Measurements from ENCODE around the gene ATP8B2. TPM values are rescaled to one million over a fixed set of nuclear protein-coding genes. Genes with fewer than 3 reads are reported as not detected.

Gene ATP8B2
- total and polyA plus RNA-seq, 10 of the 15 experiments (the other 5 are each of a cell fraction or from before 2014, with no cell fraction given) = 0.44 to 61.8 (median 15.0) TPM

GRCh38 chr1:154313066-154313356 lies 12.3 kb upstream of the ATP8B2 start:
- H3K9ac ChIP-seq (ENCODE audit: control insufficient read depth, insufficient read depth, low read length) = no peak overlapping the region
- ChIA-PET SMC1A (ENCODE audit: uncharacterized antibody, unreplicated experiment) (interaction anchor here (1.2 kb wide), 1 partner anchor 57 kb away, joined by 3 read pairs; no protein-coding TSS in a partner anchor), CTCF (interaction anchor here (1.2 to 5.4 kb wide), 2 partner anchors 17 to 22 kb away, joined by 4 to 24 read pairs; no protein-coding TSS in a partner anchor)

More at GRCh38 chr1:154313066-154313356, 12.3 kb upstream of the ATP8B2 start:
- no TSS peak for BruUV-seq (replicated peaks)
- FAIRE-seq (no peak), ATAC-seq (no peak), DNase-seq (ENCODE audit: low read depth, low spot score) (no peak)
- ChIA-PET RAD21 (ENCODE audit: unreplicated experiment) (no interaction called here), POLR2A (interaction anchor here (0.6 kb wide), 1 partner anchor 17 kb away, joined by 4 read pairs; no protein-coding TSS in a partner anchor)
- in situ Hi-C loops (cut with MboI) (no loop called here), intact Hi-C loops (cut with micrococcal nuclease; ENCODE audit: unreplicated experiment) (no loop called here)
- Histone ChIP-seq H3K9me3 (replicated peaks; ENCODE audit: control insufficient read depth, insufficient read depth, low read length) (no peaks in the 10 kb centered on the region; the same call in 1 of the 3 replicates), H2AFZ (ENCODE audit: control insufficient read depth, low read depth, low read length) (no peak overlapping the region), H4K20me1 (ENCODE audit: control insufficient read depth, insufficient read depth) (no peaks in the 10 kb centered on the region), H3K27ac (ENCODE audit: control insufficient read depth, insufficient read depth) (no peak overlapping the region), H3K4me1 (ENCODE audit: control insufficient read depth, insufficient read depth, low read length) (no peaks in the 10 kb centered on the region), H3K4me3 (no peak overlapping the region), H3K79me2 (ENCODE audit: control insufficient read depth, insufficient read depth, low read length) (no peaks in the 10 kb centered on the region), H3K27me3 (replicated peaks in 1 of 2; ENCODE audit: control insufficient read depth in 2 of 2, insufficient read depth in 2 of 2, low read length in 1 of 2) (peaks cover 0 to 3% of the 10 kb centered on the region in 2 experiments; a peak in 1 of 4 replicates), H3K36me3 (ENCODE audit: control insufficient read depth in 2 of 2, insufficient read depth in 2 of 2, low read length in 1 of 2) (no peaks in the 10 kb centered on the region), H3K4me2 (ENCODE audit: control insufficient read depth, insufficient read depth) (no peak overlapping the region)
- 48% methylated on average over 10 of the region's 10 CpGs for WGBS (ENCODE audit: insufficient coverage, insufficient replicate concordance, low lambda C conversion rate, missing lambda C conversion rate)
- no peak for TF ChIP-seq YY1 (IDR thresholded peaks at IDR 0.05; ENCODE audit: low read depth, low read length)
- no peak for TF ChIP-seq ZNF384 (IDR thresholded peaks at IDR 0.05; ENCODE audit: borderline replicate concordance, low read depth, low read length)
- no peak for TF ChIP-seq HDAC6 (IDR thresholded peaks at IDR 0.05; ENCODE audit: unreplicated experiment)
- TF ChIP-seq PAX8 (IDR thresholded peaks at IDR 0.05) = no peak
- TF ChIP-seq CREM (IDR thresholded peaks at IDR 0.05; ENCODE audit: low read depth) = no peak
- TF ChIP-seq BMI1 (IDR thresholded peaks at IDR 0.05; ENCODE audit: borderline replicate concordance) = no peak
- TF ChIP-seq RB1 (IDR thresholded peaks at IDR 0.05; ENCODE audit: borderline replicate concordance) = no peak
- TF ChIP-seq CTCF (IDR thresholded peaks at IDR 0.05 in 2 of 3, conservative IDR thresholded peaks at IDR 0.05 in 1 of 3; ENCODE audit: control insufficient read depth in 2 of 3, extremely low read depth in 1 of 3, insufficient read depth in 1 of 3, low read depth in 3 of 3, low read length in 3 of 3) = no peak
- no peak for TF ChIP-seq FOXM1 (IDR thresholded peaks at IDR 0.05; ENCODE audit: low read depth, low read length)
- TF ChIP-seq EP300 (IDR thresholded peaks at IDR 0.05; ENCODE audit: borderline replicate concordance in 1 of 2, control insufficient read depth in 1 of 2, low read depth in 2 of 2, low read length in 2 of 2) = no peak
- TF ChIP-seq NR2F1 (conservative IDR thresholded peaks at IDR 0.05) = no peak
- TF ChIP-seq CHD2 (IDR thresholded peaks at IDR 0.05; ENCODE audit: borderline replicate concordance, low read depth, low read length) = no peak
- no peak for TF ChIP-seq JUND (IDR thresholded peaks at IDR 0.05; ENCODE audit: low read depth, low read length)
- TF ChIP-seq ZNF592 (IDR thresholded peaks at IDR 0.05) = no peak
